ENCODE data around the gene FAM3C. TPM values are rescaled to one million over a fixed set of nuclear protein-coding genes. Genes with fewer than 3 reads are reported as not detected.

Gene FAM3C
- polyA plus RNA-seq, 1 donor from 2014 or later, result 61.8 TPM

DNA sequence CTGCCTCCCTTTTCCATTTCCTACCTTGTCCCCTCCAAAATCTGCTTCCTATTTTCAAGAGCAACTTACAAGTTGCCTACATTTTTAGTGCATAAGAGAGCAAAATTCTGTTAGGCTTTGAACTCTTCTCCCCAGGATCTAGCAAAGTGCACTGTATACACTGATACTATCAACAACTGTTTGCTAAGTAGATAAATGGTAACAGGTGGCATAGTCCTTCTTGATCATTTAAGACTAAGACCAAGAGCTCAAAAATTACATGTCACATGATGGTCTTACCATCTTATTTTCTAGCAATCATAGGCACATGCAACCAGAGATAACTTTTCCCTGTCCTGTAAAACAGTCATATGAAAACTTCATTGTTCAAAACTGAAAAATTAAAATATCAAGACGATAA, 16.2 kb downstream of the FAM3C start:
- Histone ChIP-seq H2AFZ (ENCODE audit: low read depth, low read length) (no peak overlapping the region), H3F3A (ENCODE audit: insufficient read depth, low read length, poor library complexity, severe bottlenecking) (no peaks in the 10 kb centered on the region), H3K36me3 (ENCODE audit: insufficient read depth, low read length) (peaks cover 3% of the 10 kb centered on the region), H3K27ac (ENCODE audit: low read length) (no peak overlapping the region), H3K9me3 (ENCODE audit: low read length) (no peaks in the 10 kb centered on the region), H3K27me3 (ENCODE audit: insufficient read depth, low read depth, low read length) (no peaks in the 10 kb centered on the region), H3K4me2 (ENCODE audit: low read length) (no peak overlapping the region), H4K20me1 (ENCODE audit: insufficient read depth) (no peaks in the 10 kb centered on the region), H3K4me3 (ENCODE audit: low read length) (no peak overlapping the region), H3K9me2 (ENCODE audit: insufficient read depth, low read length) (no peaks in the 10 kb centered on the region), H3K9ac (ENCODE audit: low read length) (no peak overlapping the region), H3K79me2 (replicated peaks; ENCODE audit: insufficient read depth, low read length) (peaks cover 25% of the 10 kb centered on the region)
- TF ChIP-seq, protein P1, sequence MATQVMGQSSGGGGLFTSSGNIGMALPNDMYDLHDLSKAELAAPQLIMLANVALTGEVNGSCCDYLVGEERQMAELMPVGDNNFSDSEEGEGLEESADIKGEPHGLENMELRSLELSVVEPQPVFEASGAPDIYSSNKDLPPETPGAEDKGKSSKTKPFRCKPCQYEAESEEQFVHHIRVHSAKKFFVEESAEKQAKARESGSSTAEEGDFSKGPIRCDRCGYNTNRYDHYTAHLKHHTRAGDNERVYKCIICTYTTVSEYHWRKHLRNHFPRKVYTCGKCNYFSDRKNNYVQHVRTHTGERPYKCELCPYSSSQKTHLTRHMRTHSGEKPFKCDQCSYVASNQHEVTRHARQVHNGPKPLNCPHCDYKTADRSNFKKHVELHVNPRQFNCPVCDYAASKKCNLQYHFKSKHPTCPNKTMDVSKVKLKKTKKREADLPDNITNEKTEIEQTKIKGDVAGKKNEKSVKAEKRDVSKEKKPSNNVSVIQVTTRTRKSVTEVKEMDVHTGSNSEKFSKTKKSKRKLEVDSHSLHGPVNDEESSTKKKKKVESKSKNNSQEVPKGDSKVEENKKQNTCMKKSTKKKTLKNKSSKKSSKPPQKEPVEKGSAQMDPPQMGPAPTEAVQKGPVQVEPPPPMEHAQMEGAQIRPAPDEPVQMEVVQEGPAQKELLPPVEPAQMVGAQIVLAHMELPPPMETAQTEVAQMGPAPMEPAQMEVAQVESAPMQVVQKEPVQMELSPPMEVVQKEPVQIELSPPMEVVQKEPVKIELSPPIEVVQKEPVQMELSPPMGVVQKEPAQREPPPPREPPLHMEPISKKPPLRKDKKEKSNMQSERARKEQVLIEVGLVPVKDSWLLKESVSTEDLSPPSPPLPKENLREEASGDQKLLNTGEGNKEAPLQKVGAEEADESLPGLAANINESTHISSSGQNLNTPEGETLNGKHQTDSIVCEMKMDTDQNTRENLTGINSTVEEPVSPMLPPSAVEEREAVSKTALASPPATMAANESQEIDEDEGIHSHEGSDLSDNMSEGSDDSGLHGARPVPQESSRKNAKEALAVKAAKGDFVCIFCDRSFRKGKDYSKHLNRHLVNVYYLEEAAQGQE (IDR thresholded peaks at IDR 0.05; ENCODE audit: borderline replicate concordance), result no peak

DNA sequence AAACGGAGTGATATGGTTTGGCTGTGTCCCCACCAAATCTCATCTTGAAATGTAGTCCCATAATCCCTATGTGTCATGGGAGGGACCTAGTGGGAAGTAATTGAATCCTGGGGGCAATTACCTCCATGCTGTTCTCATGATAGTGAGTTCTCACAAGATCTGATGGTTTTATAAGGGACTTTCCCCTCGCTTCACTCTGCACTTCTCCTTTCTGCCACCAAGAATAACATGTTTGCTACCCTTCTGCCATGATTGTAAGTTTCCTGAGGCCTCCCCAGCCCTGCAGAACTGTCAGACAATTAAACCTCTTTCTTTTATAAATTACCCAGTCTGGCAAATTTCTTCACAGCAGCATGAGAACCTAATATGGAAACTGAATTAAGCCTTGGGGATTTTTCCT, 19.1 kb downstream of the FAM3C start:
- Histone ChIP-seq H3K79me2 (replicated peaks; ENCODE audit: insufficient read depth, low read length) (peaks cover 2% of the 10 kb centered on the region), H3K9ac (ENCODE audit: low read length) (no peak overlapping the region), H3F3A (ENCODE audit: insufficient read depth, low read length, poor library complexity, severe bottlenecking) (no peaks in the 10 kb centered on the region), H3K27me3 (ENCODE audit: insufficient read depth, low read depth, low read length) (no peaks in the 10 kb centered on the region), H3K4me3 (ENCODE audit: low read length) (no peak overlapping the region), H3K9me2 (ENCODE audit: insufficient read depth, low read length) (no peaks in the 10 kb centered on the region), H3K36me3 (ENCODE audit: insufficient read depth, low read length) (peaks cover 3% of the 10 kb centered on the region), H3K9me3 (ENCODE audit: low read length) (no peaks in the 10 kb centered on the region), H3K27ac (ENCODE audit: low read length) (no peak overlapping the region), H4K20me1 (ENCODE audit: insufficient read depth) (no peaks in the 10 kb centered on the region), H3K4me2 (ENCODE audit: low read length) (no peak overlapping the region), H2AFZ (ENCODE audit: low read depth, low read length) (no peak overlapping the region)
- TF ChIP-seq EP300 (conservative IDR thresholded peaks at IDR 0.05; ENCODE audit: poor library complexity, severe bottlenecking) (no peak), RAD21 (conservative IDR thresholded peaks at IDR 0.05) (no peak), SMC3 (conservative IDR thresholded peaks at IDR 0.05; ENCODE audit: poor library complexity) (no peak), TAF1 (IDR thresholded peaks at IDR 0.05; ENCODE audit: low read depth) (no peak), EZH2 (IDR thresholded peaks at IDR 0.05; ENCODE audit: borderline replicate concordance, insufficient read depth, low read length, poor library complexity, severe bottlenecking) (no peak), POLR2AphosphoS5 (IDR thresholded peaks at IDR 0.05) (no peak), MXI1 (conservative IDR thresholded peaks at IDR 0.05; ENCODE audit: poor library complexity, severe bottlenecking) (no peak)
- TF ChIP-seq, protein P2, sequence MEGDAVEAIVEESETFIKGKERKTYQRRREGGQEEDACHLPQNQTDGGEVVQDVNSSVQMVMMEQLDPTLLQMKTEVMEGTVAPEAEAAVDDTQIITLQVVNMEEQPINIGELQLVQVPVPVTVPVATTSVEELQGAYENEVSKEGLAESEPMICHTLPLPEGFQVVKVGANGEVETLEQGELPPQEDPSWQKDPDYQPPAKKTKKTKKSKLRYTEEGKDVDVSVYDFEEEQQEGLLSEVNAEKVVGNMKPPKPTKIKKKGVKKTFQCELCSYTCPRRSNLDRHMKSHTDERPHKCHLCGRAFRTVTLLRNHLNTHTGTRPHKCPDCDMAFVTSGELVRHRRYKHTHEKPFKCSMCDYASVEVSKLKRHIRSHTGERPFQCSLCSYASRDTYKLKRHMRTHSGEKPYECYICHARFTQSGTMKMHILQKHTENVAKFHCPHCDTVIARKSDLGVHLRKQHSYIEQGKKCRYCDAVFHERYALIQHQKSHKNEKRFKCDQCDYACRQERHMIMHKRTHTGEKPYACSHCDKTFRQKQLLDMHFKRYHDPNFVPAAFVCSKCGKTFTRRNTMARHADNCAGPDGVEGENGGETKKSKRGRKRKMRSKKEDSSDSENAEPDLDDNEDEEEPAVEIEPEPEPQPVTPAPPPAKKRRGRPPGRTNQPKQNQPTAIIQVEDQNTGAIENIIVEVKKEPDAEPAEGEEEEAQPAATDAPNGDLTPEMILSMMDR (IDR thresholded peaks at IDR 0.05; ENCODE audit: poor library complexity, severe bottlenecking), result no peak
- TF ChIP-seq, protein P1 (IDR thresholded peaks at IDR 0.05; ENCODE audit: borderline replicate concordance), result no peak
